Loucy (cell line): ENCODE measurements around the gene CAPN11.

Experiments used
- H2AFZ ChIP-seq: fragments of 200-600 bp; sonication (generic); 2 replicates; pipeline ENCODE4 v1.6.0; 2016; ENCODE audit warnings: antibody characterized with exemption, mild to moderate bottlenecking, low read length, moderate library complexity
- H3F3A ChIP-seq: fragments of 200-600 bp; 2 replicates; pipeline ENCODE4 v1.6.0; 2016; ENCODE audit warnings: antibody characterized with exemption, low read depth, mild to moderate bottlenecking
- H3K27me3 ChIP-seq: fragments of 200-600 bp; sonication (generic); 2 replicates; pipeline ENCODE4 v1.6.1; 2014; ENCODE audit warnings: low read length, mild to moderate bottlenecking; ENCODE audit not compliant: insufficient read depth, poor library complexity, severe bottlenecking
- H3K36me3 ChIP-seq: fragments of 200-600 bp; sonication (generic); 2 replicates; pipeline ENCODE4 v1.6.1; 2016; ENCODE audit warnings: low read length; ENCODE audit not compliant: insufficient read depth
- H3K4me1 ChIP-seq: fragments of 200-600 bp; sonication (generic); 2 replicates; pipeline ENCODE4 v1.5.1; 2014; ENCODE audit warnings: low read length, mild to moderate bottlenecking; ENCODE audit not compliant: insufficient read depth, poor library complexity, severe bottlenecking
- H3K4me2 ChIP-seq: fragments of 200-600 bp; sonication (generic); 2 replicates; pipeline ENCODE4 v1.6.0; 2014; ENCODE audit warnings: antibody characterized with exemption, low read length, low read depth, mild to moderate bottlenecking; ENCODE audit not compliant: poor library complexity, severe bottlenecking
- H3K4me3 ChIP-seq: fragments of 200-600 bp; sonication (generic); 2 replicates; pipeline ENCODE4 v1.5.1; 2014; ENCODE audit warnings: low read length, mild to moderate bottlenecking, mixed read lengths; ENCODE audit not compliant: poor library complexity, severe bottlenecking
- H3K79me2 ChIP-seq: fragments of 200-600 bp; sonication (generic); 2 replicates; pipeline ENCODE4 v1.6.1; 2014; ENCODE audit warnings: low read length; ENCODE audit not compliant: insufficient read depth
- H3K9ac ChIP-seq: fragments of 200-600 bp; sonication (generic); 2 replicates; pipeline ENCODE4 v1.6.0; 2014; ENCODE audit warnings: mild to moderate bottlenecking, low read depth, low read length, moderate library complexity; ENCODE audit not compliant: poor library complexity, severe bottlenecking
- H3K9me2 ChIP-seq: fragments of 200-600 bp; sonication (generic); replicated peaks from 2 replicates; pipeline ENCODE4 v1.6.1; 2016; ENCODE audit warnings: low read depth, low read length, mixed read lengths
- H3K9me3 ChIP-seq: fragments of 200-600 bp; sonication (generic); 2 replicates; pipeline ENCODE4 v1.6.1; 2014; ENCODE audit warnings: mild to moderate bottlenecking, antibody characterized with exemption, low read length, low read depth; ENCODE audit not compliant: insufficient read depth
- H4K20me1 ChIP-seq: fragments of 200-600 bp; sonication (generic); 2 replicates; pipeline ENCODE4 v1.6.0; 2014; ENCODE audit warnings: antibody characterized with exemption, low read length, mild to moderate bottlenecking; ENCODE audit not compliant: insufficient read depth, poor library complexity, severe bottlenecking
- CTCF ChIP-seq: fragments of 200-600 bp; sonication (generic); conservative IDR thresholded peaks from 2 replicates; pipeline ENCODE4 v1.5.1; 2014; ENCODE audit warnings: mild to moderate bottlenecking, antibody characterized with exemption, low read length
- EZH2phosphoT487 ChIP-seq: fragments of 200-600 bp; IDR thresholded peaks from 2 replicates; pipeline ENCODE4 v1.6.1; 2018; ENCODE audit warnings: antibody characterized with exemption, mild to moderate bottlenecking, moderate library complexity, borderline replicate concordance

Gene CAPN11

GRCh38 chr6:44166591-44167184, 8.1 kb downstream of the CAPN11 start:
- Histone ChIP-seq H3K4me1 (no peaks in the 10 kb centered on the region), H2AFZ (no peak overlapping the region; the same call in 1 of the 2 replicates), H3K4me2 (no peak overlapping the region)

GRCh38 chr6:44167567-44167966, 8.9 kb downstream of the CAPN11 start:
- no peak overlapping the region for H3K4me3 ChIP-seq
- H3K9me3 ChIP-seq, result no peaks in the 10 kb centered on the region
- H2AFZ ChIP-seq, result no peak overlapping the region
- no peaks in the 10 kb centered on the region for H4K20me1 ChIP-seq
- H3K9me2 ChIP-seq, result no peaks in the 10 kb centered on the region
- H3K79me2 ChIP-seq, result no peaks in the 10 kb centered on the region
- TF ChIP-seq EZH2phosphoT487, result no peak
- no peak for TF ChIP-seq CTCF
- H3K9ac ChIP-seq, result no peak overlapping the region
- no peaks in the 10 kb centered on the region for H3K36me3 ChIP-seq
- no peaks in the 10 kb centered on the region for H3F3A ChIP-seq
- no peaks in the 10 kb centered on the region for H3K4me1 ChIP-seq
- H3K27me3 ChIP-seq, result no peaks in the 10 kb centered on the region
- H3K4me2 ChIP-seq, result no peak overlapping the region

More at GRCh38 chr6:44166591-44167184, 8.1 kb downstream of the CAPN11 start:
- no peak overlapping the region for H3K9ac ChIP-seq
- H3K9me2 ChIP-seq, result no peaks in the 10 kb centered on the region
- no peak overlapping the region for H3K4me3 ChIP-seq
- no peaks in the 10 kb centered on the region for H3K36me3 ChIP-seq
- no peaks in the 10 kb centered on the region for H3K27me3 ChIP-seq
- no peaks in the 10 kb centered on the region for H4K20me1 ChIP-seq
- no peaks in the 10 kb centered on the region for H3F3A ChIP-seq
- H3K79me2 ChIP-seq, result no peaks in the 10 kb centered on the region
- no peaks in the 10 kb centered on the region for H3K9me3 ChIP-seq
- no peak for TF ChIP-seq EZH2phosphoT487
- no peak for TF ChIP-seq CTCF

- Histone ChIP-seq H3K4me2 (no peak overlapping the region), H3K9ac (no peak overlapping the region), H3K9me2 (no peaks in the 10 kb centered on the region), H3K36me3 (no peaks in the 10 kb centered on the region), H3K4me3 (no peak overlapping the region), H3K4me1 (no peaks in the 10 kb centered on the region), H2AFZ (no peak overlapping the region), H4K20me1 (no peaks in the 10 kb centered on the region), H3F3A (no peaks in the 10 kb centered on the region), H3K9me3 (no peaks in the 10 kb centered on the region), H3K79me2 (no peaks in the 10 kb centered on the region), H3K27me3 (no peaks in the 10 kb centered on the region)
- TF ChIP-seq EZH2phosphoT487, result no peak
- no peak for TF ChIP-seq CTCF
Observed at GRCh38 chr6:44169154-44169553, 10.5 kb downstream of the CAPN11 start.
